Myometrial cell (primary cell): Measurements from ENCODE around the gene ZNF83. TPM values are rescaled to one million over a fixed set of nuclear protein-coding genes. Genes with fewer than 3 reads are reported as not detected.

ENCODE experiments used
- total RNA-seq: library from RNA; depleted of rRNA; stranded (reverse); fragments of >200 nt; gene quantifications from 2 replicates; pipeline ENCODE4 v1.2.3, GENCODE V29; 2015

Gene ZNF83
- total RNA-seq, result 14.1 and 14.4 TPM in 2 replicates

DNA sequence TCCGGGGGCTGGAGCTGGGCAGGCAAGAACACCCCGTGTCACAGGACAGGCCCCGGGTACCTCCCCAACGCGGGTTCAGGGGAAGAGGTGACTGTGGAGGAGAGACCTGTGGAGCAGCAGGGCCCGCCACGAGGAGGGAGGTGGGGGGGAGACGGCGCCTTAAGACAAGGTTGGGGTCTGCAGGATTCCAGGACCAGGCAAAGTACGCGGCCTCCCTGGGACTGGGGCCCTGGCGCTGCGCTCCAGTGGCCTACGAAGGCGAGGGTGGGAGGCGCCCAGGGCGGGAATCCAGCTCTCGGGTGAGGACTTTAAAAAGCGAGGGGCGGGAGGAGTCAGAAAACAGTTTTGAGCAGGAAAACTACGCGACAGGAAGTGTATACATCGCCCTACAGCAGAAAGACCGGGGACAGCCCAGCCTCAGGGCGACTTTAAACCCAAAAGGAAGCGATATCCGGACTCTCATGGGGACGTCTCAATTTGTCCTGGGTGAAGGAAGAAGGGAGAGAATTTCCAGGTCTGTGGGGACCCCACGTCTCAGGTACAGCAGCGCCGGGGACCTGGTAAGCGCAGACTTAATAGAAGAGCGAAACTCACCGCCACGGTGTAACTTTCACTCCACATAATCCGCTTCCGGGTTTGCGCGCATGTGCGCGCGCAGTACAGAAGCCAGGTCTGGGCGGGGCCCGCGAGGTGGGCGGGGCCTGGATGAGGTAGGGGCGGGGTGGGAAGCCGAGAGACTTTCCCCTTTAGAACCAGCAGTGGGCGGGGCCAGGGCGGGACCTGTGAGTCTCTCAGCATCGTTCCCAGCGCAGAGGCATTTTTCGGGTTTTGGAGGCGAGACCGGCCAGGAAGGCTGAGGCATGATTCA lies at the start of gene ZNF83:
ZNF83 (minus strand) TSS at position 638 of the 868 bp plus-strand sequence.

GRCh38 chr19:52570000-52570861 lies 67.9 kb downstream of the ZNF83 start, which contains the start of gene ZNF701:
ZNF701 (plus strand) TSS chr19:52570287; CDS start chr19:52574148, 3,861 bp downstream.

Other genes starting within 250 kb of the ZNF83 start
- 13.3 and 16.7 TPM in 2 replicates for gene ZNF528, start 240.5 kb downstream of the ZNF83 start, total RNA-seq
- not detected in 2 replicates for gene ZNF534, start 209.2 kb downstream of the ZNF83 start, total RNA-seq
- 0.58 and 1.6 TPM in 2 replicates for gene ZNF578, start 184.8 kb downstream of the ZNF83 start, total RNA-seq
- gene ZNF808, start 110.7 kb downstream of the ZNF83 start, total RNA-seq, result 2.3 and 6.6 TPM in 2 replicates
- gene ZNF701, start 68.1 kb downstream of the ZNF83 start, total RNA-seq, result 3.2 and 7.1 TPM in 2 replicates
- 5.0 and 5.8 TPM in 2 replicates for gene ZNF611, start 96.7 kb upstream of the ZNF83 start, total RNA-seq
- 1.4 and 2.0 TPM in 2 replicates for gene ZNF600, start 148.4 kb upstream of the ZNF83 start, total RNA-seq
- 8.7 and 9.5 TPM in 2 replicates for gene ZNF28, start 183.3 kb upstream of the ZNF83 start, total RNA-seq
- gene ZNF468, start 219.3 kb upstream of the ZNF83 start, total RNA-seq, result 6.9 and 8.2 TPM in 2 replicates